DLD1 (cell line): ENCODE data around the gene NOLC1.

Experiments
- in situ Hi-C: cut with HindIII; loops from 2 replicates; pipeline ENCODE4 v1.10.0; 2017; ENCODE audit warnings: low sequenced_read_pairs

Gene NOLC1

DNA sequence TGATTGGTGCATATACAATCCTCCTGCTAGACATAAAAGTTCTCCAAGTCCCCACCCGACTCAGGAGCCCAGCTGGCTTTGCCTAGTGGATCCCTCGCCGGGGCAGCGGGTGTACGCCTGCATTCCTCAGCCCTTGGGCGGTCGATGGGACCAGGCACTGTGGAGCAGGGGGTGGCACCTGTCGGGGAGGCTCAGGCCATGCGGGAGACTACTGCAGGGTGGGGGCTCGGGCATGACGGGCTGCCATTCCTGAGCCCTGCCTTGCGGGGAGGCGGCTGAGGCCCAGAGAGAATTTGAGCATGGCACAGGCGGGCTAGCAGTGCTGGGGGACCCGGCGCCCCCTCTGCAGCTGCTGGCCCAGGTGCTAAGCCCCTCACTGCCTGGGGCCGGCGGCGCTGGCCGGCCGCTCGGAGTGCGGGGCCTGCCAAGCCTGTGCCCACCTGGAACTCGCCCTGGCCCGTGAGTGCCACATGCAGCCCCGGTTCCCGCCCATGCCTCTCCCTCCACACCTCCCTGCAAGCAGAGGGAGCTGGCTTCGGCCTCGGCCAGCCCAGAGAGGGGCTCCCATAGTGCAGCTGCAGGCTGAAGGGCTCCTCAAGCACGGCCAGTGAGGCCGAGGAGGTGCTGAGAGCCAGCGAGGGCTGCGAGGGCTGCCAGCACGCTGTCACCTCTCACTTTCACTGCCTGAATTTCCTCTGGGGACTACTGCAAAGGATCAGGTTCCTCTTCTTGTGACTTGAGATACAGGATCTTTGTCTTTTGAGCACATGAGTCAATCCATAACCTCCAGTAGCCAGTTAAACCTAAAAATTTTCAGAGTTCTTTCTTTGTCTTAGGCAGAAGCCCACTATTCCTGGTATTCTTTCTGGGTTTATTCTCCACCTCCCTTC is 48.8 kb downstream of the NOLC1 start:
- in situ Hi-C loops: no loop called here

DNA sequence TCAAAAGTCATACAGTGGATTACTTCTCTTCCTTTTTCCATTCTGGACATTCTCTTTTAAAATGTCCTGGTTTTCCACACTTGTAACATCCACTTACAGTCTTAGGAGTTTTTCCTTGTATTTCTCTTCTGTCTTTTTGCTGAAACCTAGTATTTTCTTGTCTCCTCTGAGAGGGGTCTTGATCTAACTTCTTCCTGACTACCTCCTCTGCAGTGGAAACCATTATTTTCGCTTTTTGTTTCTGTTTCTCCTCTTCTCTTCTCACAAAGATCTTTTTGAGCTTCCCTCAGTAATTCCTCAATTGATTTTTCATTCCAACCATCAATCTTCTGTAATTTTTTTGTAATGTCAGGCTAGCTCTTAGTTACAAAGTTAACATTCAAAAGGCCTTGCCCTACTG is 50.2 kb downstream of the NOLC1 start:
- in situ Hi-C loops: no loop called here

GRCh38 chr10:102208311-102209035 is 56.3 kb downstream of the NOLC1 start:
- in situ Hi-C loops: no loop called here

DNA sequence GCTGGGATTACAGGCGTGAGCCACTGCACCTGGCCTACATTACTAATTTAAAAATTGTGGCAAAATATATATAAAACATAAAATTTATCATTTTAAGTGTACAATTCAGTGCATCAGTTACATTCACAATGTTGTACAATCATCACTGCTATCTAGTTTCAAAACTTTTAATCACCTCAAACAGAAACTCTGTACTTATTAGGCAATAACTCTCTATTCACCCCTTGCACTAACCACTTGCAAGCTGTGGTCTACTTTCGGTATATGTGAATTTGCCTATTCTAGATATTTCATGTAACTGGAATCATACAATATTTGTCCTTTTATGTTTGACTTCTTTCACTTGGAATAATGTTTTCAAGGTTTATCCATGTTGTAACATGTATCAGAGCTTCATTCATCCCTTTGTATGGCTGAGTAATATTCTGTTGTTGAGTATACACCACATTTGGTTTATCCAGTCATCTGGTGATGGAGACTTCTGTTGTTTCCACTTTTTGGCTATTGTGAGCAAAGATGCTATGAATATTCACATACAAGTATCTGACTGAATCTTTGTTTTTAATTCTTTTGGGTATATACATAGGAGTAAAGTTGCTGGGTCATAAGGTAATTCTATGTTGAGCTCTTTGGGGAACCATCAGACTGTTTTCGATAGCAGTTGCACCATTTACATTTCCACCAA is 59.6 kb downstream of the NOLC1 start:
- in situ Hi-C loops: no loop called here
